Esophagus muscularis mucosa (tissue), 4 donors: ENCODE measurements around the gene DLG5.

ENCODE experiments used
- EP300 ChIP-seq: sonication (generic); formaldehyde crosslinking; IDR thresholded peaks from one replicate; pipeline ENCODE4 v1.6.1; 2017; ENCODE audit warnings: antibody characterized with exemption
- POLR2A ChIP-seq: fragments of 450-650 bp; IDR thresholded peaks from one replicate; pipeline ENCODE4 v1.6.1; 2017; ENCODE audit warnings: antibody characterized with exemption, moderate library complexity, mild to moderate bottlenecking, low read depth
- POLR2AphosphoS5 ChIP-seq, 2 donors: sonication (generic); formaldehyde crosslinking; IDR thresholded peaks; one replicate each; pipeline ENCODE4 v1.6.1; 2017; ENCODE audit warnings: antibody characterized with exemption in 2 of 2
- TF ChIP-seq, protein P1 (sequence below), 3 experiments: fragments of 200-600 bp in 2 of 3; fragments of 450-650 bp in 1 of 3; sonication (generic) in 2 of 3; IDR thresholded peaks; one replicate each; pipeline ENCODE4 v1.5.1; 2017 to 2019; ENCODE audit warnings: antibody characterized with exemption in 3 of 3, mild to moderate bottlenecking in 2 of 3, moderate library complexity in 1 of 3

DNA sequence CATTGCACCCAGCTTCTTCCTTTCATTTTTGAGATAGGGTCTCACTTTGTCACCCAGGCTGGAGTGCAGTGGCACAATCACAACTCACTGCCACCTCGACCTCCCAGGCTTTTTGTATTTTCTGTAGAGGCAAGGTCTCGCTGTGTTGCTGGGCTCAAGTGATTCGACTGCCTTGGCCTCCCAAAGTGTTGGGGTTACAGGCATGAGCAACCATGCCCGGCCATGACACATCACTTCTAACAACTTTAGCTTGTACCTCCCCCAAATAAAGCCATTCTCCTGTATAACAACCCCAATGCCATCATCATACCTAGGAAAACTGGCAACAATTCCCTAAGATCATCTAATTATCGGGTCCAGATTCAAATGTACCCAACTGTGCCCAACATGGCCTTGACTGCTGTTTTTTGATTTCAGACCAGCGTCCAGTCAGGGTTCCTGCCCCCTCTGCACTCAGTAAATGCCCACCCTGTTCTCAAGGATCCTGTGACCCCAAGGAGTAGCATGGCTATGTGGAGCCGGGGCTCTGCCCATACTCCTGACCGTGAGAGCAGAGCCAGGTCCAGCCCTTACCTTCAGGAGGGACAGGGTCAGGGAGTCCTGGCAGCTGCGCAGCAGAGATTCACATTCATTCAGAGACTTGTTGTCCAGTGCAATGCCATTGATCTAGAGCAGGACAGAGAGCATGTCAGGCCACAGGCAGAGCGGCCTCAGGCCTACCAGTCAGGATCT, 102.6 kb downstream of the DLG5 start:
- TF ChIP-seq POLR2A (no peak), POLR2AphosphoS5 (IDR thresholded peaks at IDR 0.05) (no peak), EP300 (no peak)
- TF ChIP-seq, protein P1, sequence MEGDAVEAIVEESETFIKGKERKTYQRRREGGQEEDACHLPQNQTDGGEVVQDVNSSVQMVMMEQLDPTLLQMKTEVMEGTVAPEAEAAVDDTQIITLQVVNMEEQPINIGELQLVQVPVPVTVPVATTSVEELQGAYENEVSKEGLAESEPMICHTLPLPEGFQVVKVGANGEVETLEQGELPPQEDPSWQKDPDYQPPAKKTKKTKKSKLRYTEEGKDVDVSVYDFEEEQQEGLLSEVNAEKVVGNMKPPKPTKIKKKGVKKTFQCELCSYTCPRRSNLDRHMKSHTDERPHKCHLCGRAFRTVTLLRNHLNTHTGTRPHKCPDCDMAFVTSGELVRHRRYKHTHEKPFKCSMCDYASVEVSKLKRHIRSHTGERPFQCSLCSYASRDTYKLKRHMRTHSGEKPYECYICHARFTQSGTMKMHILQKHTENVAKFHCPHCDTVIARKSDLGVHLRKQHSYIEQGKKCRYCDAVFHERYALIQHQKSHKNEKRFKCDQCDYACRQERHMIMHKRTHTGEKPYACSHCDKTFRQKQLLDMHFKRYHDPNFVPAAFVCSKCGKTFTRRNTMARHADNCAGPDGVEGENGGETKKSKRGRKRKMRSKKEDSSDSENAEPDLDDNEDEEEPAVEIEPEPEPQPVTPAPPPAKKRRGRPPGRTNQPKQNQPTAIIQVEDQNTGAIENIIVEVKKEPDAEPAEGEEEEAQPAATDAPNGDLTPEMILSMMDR (IDR thresholded peaks at IDR 0.05) = no peak
